ENCODE measurements around the gene DNAL1. TPM values are rescaled to one million over a fixed set of nuclear protein-coding genes. Genes with fewer than 3 reads are reported as not detected.
"Not testable (repeated sequence)": the region's sequence is repeated elsewhere in the genome, so short reads cannot be mapped to it uniquely, and the experiment has no call there.

The DNAL1 gene
- total and polyA plus RNA-seq, 2 experiments from 2014 or later: 5.9 to 16.7 TPM

DNA sequence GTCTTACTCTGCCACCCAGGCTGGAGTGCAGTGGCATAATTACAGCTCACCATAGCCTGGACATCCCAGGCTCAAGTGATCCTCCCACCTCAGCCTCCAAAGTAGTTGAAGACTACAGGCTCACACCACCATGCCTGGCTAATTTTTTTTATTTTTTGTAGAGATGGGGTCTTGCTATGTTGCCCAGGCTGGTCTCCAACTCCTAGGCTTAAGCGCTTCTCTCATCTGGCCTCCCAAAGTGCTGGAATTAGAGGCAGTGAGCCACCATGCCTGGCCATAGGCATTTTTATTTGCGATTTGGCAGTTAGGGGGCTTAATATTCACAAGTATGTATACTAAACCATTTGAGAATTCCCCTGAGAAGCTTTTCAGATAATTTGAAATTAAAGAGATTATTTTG, 50.3 kb downstream of the DNAL1 start:
- Histone ChIP-seq H3K4me3 (no peak overlapping the region), H3K9me3 (ENCODE audit: low read depth) (no peaks in the 10 kb centered on the region), H3K27ac (no peak overlapping the region), H3K9me2 (ENCODE audit: insufficient read depth) (no peaks in the 10 kb centered on the region), H4K20me1 (ENCODE audit: insufficient read depth) (no peaks in the 10 kb centered on the region), H3K27me3 (replicated peaks; ENCODE audit: insufficient read depth) (no peaks in the 10 kb centered on the region), H3K4me1 (ENCODE audit: insufficient read depth) (peaks cover 19% of the 10 kb centered on the region), H2AFZ (no peak overlapping the region), H3F3A (ENCODE audit: insufficient read depth) (peaks cover 32% of the 10 kb centered on the region), H3K79me2 (ENCODE audit: insufficient read depth) (no peaks in the 10 kb centered on the region), H3K4me2 (ENCODE audit: unreplicated experiment) (no peak overlapping the region), H3K9ac (no peak overlapping the region), H3K36me3 (ENCODE audit: low read depth) (peaks cover 6% of the 10 kb centered on the region; the same call in 1 of the 2 replicates)
- no peak for DNase-seq
- 77 to 88% methylated on average over 2 of the region's 2 CpGs for WGBS, 2 experiments (ENCODE audit: low coverage in 1 of 2, low lambda C conversion rate in 2 of 2, missing lambda C conversion rate in 2 of 2)
- TF ChIP-seq EZH2phosphoT487 (IDR thresholded peaks at IDR 0.05; ENCODE audit: insufficient read depth, low read depth): no peak
- TF ChIP-seq EZH2 (IDR thresholded peaks at IDR 0.05; ENCODE audit: insufficient read depth, poor library complexity, severe bottlenecking): no peak
- in situ Hi-C loops (cut with MboI): no loop called here

DNA sequence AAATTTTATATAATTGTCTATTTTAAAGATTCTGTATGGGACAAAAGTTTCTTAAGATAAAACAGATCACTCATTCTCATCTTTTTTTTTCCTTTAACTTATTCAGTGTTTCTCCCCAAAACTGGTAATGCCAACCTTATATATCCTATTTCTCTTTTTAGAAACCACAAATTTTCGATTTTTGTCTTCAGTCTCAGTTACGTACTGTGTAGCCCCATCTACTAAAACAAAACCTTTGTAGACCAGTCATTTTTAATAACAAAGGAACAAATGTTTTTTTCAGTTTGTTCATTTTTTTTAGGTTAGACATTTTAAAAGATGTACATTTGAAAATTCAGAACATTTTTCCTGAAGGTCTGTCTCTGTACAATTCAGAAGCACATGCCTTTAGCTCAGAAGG, 51.2 kb downstream of the DNAL1 start:
- peak overlapping the region; percentile 75 for H3K4me2 ChIP-seq (ENCODE audit: unreplicated experiment)
- H3K4me3 ChIP-seq: no peak overlapping the region
- peaks cover 19% of the 10 kb centered on the region for H3K4me1 ChIP-seq (ENCODE audit: insufficient read depth)
- peak overlapping the region; percentile 95 for H3K27ac ChIP-seq
- in situ Hi-C loops (cut with MboI): no loop called here
- DNase-seq: no peak
- no peak overlapping the region for H2AFZ ChIP-seq
- H3K9ac ChIP-seq: peak overlapping the region; percentile 28; the same call in 1 of the 2 replicates
- H3K27me3 ChIP-seq (replicated peaks; ENCODE audit: insufficient read depth): no peaks in the 10 kb centered on the region
- no peaks in the 10 kb centered on the region for H3K9me2 ChIP-seq (ENCODE audit: insufficient read depth)
- TF ChIP-seq EZH2 (IDR thresholded peaks at IDR 0.05; ENCODE audit: insufficient read depth, poor library complexity, severe bottlenecking): no peak
- peaks cover 32% of the 10 kb centered on the region for H3F3A ChIP-seq (ENCODE audit: insufficient read depth)
- no peaks in the 10 kb centered on the region for H3K79me2 ChIP-seq (ENCODE audit: insufficient read depth)
- peaks cover 3% of the 10 kb centered on the region; the same call in 1 of the 2 replicates for H3K36me3 ChIP-seq (ENCODE audit: low read depth)
- 94 to 99% methylated on average over 2 of the region's 2 CpGs for WGBS, 2 experiments (ENCODE audit: low coverage in 1 of 2, low lambda C conversion rate in 2 of 2, missing lambda C conversion rate in 2 of 2)
- no peaks in the 10 kb centered on the region for H4K20me1 ChIP-seq (ENCODE audit: insufficient read depth)
- no peaks in the 10 kb centered on the region for H3K9me3 ChIP-seq (ENCODE audit: low read depth)

DNA sequence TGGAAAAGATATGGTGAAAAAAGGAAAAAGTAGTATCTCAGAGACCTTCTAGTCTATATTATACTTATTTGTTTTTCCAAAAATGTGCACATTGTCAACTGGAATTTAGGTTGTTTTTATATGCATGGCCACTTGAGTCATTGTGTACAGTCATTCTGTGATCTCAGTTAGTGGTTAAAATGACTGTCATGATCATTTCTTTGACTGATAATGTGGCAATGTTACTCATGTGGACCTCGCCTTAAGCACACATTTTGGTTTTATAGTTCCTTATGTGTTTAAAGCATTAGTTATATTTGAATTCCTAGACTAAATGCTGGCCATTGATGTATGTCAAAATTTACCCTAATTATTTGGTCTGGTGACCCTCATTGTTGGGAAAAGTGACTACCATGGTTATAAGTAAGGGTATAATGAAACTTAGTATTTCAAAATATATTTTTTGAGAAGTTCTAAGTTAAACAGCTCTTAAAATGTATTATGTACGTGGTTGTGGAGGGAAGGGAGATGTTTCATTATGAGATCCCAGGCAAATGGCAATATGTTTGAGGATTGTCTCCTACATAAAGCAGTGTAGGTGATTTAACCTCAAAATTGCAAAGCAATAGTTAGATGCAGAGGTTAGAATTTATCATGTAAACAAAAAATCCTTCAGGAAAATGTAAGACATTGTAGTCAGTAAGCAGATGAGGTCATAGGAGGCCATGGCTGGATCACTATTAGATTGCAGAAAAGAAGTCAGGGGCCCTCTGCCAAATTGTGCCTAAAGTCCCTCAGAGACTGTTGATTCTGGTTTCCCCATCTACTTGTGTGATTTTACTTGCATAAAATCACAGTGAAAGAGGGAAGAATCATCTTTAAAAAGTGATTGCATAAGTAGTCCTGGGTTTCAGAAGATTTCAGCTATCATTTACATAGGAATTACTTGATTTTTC, 51.9 kb downstream of the DNAL1 start:
- Histone ChIP-seq H3K9ac (peak overlapping the region; percentile 69), H3K4me3 (0 out of 2 replicates have a peak overlapping the region, but pooled peaks have one; percentile 31), H3K9me3 (ENCODE audit: low read depth) (no peaks in the 10 kb centered on the region), H3F3A (ENCODE audit: insufficient read depth) (peaks cover 32% of the 10 kb centered on the region), H3K79me2 (ENCODE audit: insufficient read depth) (no peaks in the 10 kb centered on the region), H3K4me1 (ENCODE audit: insufficient read depth) (peaks cover 19% of the 10 kb centered on the region), H3K4me2 (ENCODE audit: unreplicated experiment) (peak overlapping the region; percentile 75), H3K27ac (peak overlapping the region; percentile 95), H3K36me3 (ENCODE audit: low read depth) (peaks cover 4% of the 10 kb centered on the region; the same call in 1 of the 2 replicates), H4K20me1 (ENCODE audit: insufficient read depth) (no peaks in the 10 kb centered on the region), H2AFZ (no peak overlapping the region; the same call in 1 of the 2 replicates), H3K27me3 (replicated peaks; ENCODE audit: insufficient read depth) (no peaks in the 10 kb centered on the region), H3K9me2 (ENCODE audit: insufficient read depth) (no peaks in the 10 kb centered on the region)
- TF ChIP-seq EZH2 (IDR thresholded peaks at IDR 0.05; ENCODE audit: insufficient read depth, poor library complexity, severe bottlenecking): no peak
- no peak for TF ChIP-seq EZH2phosphoT487 (IDR thresholded peaks at IDR 0.05; ENCODE audit: insufficient read depth, low read depth)
- 42 to 52% methylated on average over 2 of the region's 2 CpGs for WGBS, 2 experiments (ENCODE audit: low coverage in 1 of 2, low lambda C conversion rate in 2 of 2, missing lambda C conversion rate in 2 of 2)
- in situ Hi-C loops (cut with MboI): no loop called here
- peak; percentile 87 for DNase-seq

DNA sequence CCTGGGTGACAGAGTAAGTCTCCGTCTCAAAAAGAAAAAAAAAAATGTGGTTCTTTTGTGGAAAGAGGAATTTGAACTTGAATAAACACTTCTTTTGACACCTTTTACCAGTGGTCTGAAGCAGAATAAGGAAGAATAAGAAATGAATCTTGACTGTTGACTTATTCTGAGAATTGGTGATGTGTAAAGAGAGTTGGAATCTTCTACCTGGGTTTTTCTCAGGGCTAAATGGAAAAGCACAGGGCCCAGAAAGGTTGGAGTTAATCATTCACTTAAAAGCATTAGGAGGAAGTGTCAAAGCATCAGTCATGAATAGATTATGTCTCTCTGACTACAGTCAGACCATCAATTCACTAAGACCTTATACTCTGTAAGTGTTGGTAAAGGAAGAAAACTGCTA, 55.5 kb downstream of the DNAL1 start:
- Histone ChIP-seq H3K27ac (no peak overlapping the region), H3K9me3 (ENCODE audit: low read depth) (no peaks in the 10 kb centered on the region), H3K27me3 (replicated peaks; ENCODE audit: insufficient read depth) (no peaks in the 10 kb centered on the region), H3K9ac (no peak overlapping the region), H3K4me1 (ENCODE audit: insufficient read depth) (peaks cover 19% of the 10 kb centered on the region), H3K4me2 (ENCODE audit: unreplicated experiment) (no peak overlapping the region), H2AFZ (no peak overlapping the region), H3K9me2 (ENCODE audit: insufficient read depth) (no peaks in the 10 kb centered on the region), H3K36me3 (ENCODE audit: low read depth) (0 out of 2 replicates have a peak, but pooled peaks cover 3% of the 10 kb centered on the region), H4K20me1 (ENCODE audit: insufficient read depth) (no peaks in the 10 kb centered on the region), H3K79me2 (ENCODE audit: insufficient read depth) (no peaks in the 10 kb centered on the region), H3F3A (ENCODE audit: insufficient read depth) (peaks cover 31% of the 10 kb centered on the region), H3K4me3 (no peak overlapping the region)
- TF ChIP-seq EZH2phosphoT487 (IDR thresholded peaks at IDR 0.05; ENCODE audit: insufficient read depth, low read depth): no peak
- no peak for TF ChIP-seq EZH2 (IDR thresholded peaks at IDR 0.05; ENCODE audit: insufficient read depth, poor library complexity, severe bottlenecking)
- DNase-seq: no peak
- in situ Hi-C loops (cut with MboI): no loop called here
- WGBS, 2 experiments (ENCODE audit: low coverage in 1 of 2, low lambda C conversion rate in 2 of 2, missing lambda C conversion rate in 2 of 2): 100% methylated on average over 1 of the region's 1 CpG

DNA sequence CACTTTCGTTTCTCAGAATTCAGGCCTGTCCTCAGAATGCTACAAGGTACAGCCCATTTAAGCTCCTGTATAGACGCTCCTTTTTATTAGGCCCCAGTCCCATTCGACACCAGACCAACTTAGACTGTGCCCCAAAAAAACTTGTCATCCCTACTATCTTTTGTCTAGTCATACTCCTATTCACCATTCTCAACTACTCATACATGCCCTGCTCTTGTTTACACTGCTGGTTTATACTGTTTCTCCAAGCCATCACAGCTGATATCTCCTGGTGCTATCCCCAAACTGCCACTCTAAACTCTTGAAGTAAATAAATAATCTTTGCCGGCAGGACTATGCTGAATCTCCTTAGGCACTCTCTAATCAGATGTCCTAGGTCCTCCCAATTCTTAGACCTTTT, 63.3 kb downstream of the DNAL1 start:
- H3K27ac ChIP-seq; H3K4me2 ChIP-seq (ENCODE audit: unreplicated experiment); in situ Hi-C loops (cut with MboI); H3K4me3 ChIP-seq; H4K20me1 ChIP-seq (ENCODE audit: insufficient read depth); H3K9ac ChIP-seq; H3K4me1 ChIP-seq (ENCODE audit: insufficient read depth); H3K27me3 ChIP-seq (replicated peaks; ENCODE audit: insufficient read depth); DNase-seq; H3F3A ChIP-seq (ENCODE audit: insufficient read depth); H3K9me2 ChIP-seq (ENCODE audit: insufficient read depth); H2AFZ ChIP-seq; H3K9me3 ChIP-seq (ENCODE audit: low read depth); H3K36me3 ChIP-seq (ENCODE audit: low read depth): not testable (repeated sequence)
- WGBS, 2 experiments (ENCODE audit: low coverage in 1 of 2, low lambda C conversion rate in 2 of 2, missing lambda C conversion rate in 2 of 2): 88 to 89% methylated on average over 2 to 4 of the region's 4 CpGs
- peaks cover 39% of the 10 kb centered on the region for H3K79me2 ChIP-seq (ENCODE audit: insufficient read depth)
